ENCODE data around the gene DAPK3.
"Not testable (repeated sequence)": the region's sequence is repeated elsewhere in the genome, so short reads cannot be mapped to it uniquely, and the experiment has no call there.

Gene DAPK3

DNA sequence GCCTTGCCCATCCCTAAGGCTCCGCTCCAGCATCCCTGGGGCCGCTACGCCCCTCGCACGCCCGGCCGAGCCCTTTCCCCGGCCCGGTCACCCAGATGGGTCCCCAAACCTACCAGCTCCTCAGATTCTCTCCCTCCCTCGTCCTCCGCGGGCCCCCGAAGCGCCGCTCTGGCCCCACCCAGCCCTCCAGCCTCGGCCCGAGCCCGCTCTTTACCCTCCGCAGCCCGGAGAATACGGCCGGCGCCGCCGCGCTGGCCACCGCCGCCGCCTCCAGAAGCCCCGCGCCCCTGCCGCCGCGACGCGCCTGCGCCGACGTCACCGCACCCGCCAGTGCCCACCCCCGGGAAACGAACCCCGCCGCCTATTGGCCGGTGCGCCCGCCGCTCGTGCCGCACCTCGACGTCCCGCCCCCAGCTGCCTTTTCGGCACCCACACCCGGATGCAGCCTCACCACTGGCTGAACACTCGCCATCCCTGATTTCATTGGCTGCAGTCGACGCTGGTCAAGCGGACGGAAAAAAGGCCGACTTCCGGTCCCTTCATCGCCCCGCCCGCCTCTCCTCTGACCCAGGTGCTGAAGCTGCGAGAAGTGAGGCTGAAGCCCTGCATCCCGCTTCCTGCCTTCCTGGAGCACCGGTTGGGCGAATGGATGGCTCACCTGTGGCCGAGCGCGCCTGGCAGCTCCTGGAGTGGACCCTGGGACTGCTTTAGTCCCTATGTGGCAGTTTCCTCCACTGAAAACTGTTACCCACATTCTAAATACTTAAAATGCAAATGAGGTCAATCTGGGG lies at the start of gene DAPK3:
TSS of gene DAPK3 (minus strand) at position 292 of the 791 bp plus-strand sequence. CDS start 1,364 bp downstream, outside the sequence.
- DNase-seq (ENCODE audit: low read depth in 2 of 2): peak; percentile 93 to 94

DNA sequence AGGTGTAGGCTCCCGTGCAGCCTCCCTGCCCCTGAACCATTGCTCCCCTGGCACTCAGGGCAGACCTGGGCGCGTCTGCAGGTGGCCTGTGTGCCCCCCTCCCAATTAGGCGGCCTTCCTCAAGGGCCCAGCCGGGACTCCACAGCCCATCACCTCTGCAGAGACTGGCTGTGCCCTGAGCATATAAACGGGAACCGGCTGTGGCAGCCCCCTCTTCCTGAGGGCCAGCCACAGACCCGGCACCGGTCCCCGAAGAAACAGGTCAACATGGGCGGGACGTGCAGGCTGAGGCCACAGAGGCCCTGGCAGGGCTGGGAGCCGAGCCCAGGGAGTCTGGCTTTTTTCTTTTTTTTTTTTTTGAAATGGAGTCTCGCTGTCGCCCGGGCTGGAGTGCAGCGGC lies 48.7 kb upstream of the DAPK3 start:
- DNase-seq (ENCODE audit: low read depth in 2 of 2): no peak

DNA sequence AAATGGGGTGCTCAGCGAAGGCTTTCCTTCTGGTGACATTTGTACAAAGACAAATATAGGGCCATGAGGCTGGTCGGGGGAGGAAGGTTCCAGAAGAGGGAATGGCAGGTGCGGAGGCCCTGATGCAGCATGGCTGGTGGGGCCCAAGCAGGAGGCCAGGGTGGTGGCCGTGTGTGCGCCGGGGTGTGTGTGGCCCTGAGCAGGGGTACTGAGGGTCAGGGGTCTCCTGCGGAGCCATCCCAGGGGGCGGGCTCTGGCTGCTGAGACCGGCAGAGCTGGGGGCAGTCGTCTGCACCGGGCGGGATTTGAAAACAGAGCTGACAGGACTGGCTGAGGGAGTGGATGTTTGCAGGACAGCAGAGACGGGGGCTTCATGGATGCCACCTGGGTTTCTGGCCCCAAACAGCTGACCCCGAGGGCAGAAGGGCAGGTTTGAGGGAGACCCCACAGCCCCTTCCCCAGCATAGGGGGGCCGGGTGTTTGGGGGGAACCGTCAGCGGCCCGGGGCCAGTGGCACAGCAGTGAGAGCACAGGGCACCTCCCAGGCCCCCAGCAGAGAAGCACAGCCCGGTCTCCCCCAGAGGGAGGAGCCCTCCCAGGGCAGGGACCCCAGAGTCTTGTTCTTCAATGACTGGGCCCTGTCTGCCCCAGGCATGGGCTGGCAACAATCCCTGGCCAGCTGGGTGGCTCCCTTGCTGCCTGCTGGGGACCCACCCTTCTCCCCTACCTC lies 48.0 kb upstream of the DAPK3 start:
- DNase-seq (ENCODE audit: low read depth in 2 of 2): no peak

DNA sequence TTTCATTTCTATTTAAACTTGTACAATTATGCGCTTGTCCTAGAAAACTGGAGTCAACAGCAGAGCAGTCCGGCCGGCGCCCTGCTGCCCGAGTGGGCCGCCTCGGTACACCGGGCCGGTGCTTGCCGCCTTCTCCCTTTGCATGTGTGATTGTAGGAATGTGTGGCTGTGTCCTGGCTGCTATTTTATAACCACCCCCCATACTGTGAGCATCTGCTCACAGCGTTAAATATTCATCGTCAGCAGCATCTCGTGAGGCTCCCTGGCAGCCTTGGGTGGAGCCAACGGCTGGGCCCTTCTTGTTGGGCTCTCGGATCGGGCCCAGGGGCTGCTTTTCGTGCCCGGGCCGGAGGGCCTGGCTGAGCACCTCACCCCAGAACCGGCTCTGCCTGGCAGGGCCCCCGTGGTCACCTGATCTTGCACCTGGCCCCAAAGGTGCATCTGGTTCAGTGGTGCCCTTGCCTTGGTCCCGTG lies 47.3 kb upstream of the DAPK3 start:
- DNase-seq (ENCODE audit: low read depth in 2 of 2): no peak

DNA sequence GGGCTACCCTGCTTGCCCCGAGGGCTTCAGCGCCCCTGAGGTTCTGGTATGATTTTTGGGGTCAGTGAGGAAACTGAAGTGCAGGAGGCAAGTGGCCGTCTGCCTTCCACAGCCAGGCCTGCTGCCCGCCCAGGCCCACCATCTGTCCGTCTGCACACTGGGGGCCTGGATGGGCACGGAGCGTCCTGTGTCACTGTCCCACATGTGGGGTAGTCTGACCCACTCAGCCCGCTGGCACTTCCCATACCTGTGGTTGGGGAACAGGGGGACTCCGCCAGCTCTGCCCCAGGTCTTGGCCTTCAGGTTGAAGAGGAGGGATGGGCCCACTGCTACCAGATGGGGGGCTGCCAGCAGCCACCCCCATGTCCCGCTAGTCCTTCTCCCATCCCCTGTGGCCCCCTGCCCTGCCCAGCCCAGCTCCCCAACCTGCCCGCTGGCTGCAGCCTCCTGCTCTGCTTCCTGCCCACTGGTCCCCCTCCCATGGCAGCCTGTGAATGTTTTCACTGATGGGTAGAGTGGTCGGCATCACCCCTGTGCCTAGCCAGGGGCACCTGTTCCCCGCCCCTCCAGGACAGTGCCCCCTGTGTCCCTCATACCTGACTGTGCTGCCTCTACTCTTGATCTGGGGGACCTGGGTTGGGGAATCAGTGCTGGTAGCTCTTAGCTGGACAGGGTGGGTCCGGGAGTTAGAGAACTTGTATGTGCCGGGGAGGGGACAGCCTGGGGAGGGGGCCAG lies 46.2 kb upstream of the DAPK3 start:
- DNase-seq (ENCODE audit: low read depth in 2 of 2): no peak

DNA sequence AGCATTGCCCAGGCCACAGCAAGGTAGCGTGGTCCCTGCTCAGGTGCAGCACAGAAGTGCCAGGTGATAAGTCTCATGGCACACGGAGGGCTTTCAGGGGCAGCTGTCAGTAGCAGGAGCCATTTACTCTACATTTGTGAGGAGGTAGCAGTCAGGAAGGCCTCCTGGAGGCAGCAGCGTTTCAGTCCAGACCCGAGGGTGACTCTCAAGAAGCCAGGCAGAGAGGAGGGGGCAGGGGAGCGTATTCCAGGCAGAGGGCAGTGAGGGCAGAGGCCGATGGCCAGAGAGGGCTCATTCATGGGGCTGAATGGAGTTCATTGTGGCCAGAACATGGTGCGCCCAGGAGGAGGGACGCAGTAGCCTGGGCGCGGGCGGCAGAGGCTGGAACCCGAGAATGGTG lies 45.6 kb upstream of the DAPK3 start:
- DNase-seq (ENCODE audit: low read depth in 2 of 2): no peak

DNA sequence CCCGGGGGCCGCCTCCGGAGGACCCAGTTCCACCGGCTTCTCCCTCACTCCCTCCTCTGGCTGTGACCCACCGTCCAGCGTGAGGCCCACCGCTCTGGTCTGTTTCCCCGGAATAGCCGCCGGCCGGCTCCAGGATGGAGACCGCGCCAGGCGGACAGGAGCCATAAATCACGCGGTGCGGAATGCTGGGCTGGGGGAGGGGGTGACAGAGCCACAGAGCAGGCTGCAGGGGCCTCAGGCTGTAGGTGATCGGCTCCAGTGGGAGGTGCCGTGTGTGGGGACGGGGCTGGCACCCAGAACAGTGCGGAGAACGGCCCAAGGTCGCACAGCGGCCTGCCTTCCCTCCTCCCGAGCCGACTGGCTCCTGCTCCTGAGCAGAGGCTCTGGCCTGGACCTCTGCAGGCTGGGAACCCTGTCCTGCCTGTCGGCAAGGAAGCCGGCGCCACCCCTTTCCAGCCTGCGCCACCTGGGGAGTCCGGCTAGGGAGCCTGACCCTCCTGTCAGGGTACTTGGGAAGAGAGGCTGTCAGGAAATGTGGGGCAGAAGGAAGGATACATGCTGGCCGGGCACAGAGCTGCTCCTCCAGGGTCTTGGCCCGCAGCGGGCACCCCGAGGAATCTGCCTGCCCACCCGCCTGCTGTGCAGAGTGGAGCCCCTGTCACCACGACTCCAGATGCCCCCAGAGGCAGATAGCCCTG lies 45.0 kb upstream of the DAPK3 start:
- DNase-seq (ENCODE audit: low read depth in 2 of 2): no peak

DNA sequence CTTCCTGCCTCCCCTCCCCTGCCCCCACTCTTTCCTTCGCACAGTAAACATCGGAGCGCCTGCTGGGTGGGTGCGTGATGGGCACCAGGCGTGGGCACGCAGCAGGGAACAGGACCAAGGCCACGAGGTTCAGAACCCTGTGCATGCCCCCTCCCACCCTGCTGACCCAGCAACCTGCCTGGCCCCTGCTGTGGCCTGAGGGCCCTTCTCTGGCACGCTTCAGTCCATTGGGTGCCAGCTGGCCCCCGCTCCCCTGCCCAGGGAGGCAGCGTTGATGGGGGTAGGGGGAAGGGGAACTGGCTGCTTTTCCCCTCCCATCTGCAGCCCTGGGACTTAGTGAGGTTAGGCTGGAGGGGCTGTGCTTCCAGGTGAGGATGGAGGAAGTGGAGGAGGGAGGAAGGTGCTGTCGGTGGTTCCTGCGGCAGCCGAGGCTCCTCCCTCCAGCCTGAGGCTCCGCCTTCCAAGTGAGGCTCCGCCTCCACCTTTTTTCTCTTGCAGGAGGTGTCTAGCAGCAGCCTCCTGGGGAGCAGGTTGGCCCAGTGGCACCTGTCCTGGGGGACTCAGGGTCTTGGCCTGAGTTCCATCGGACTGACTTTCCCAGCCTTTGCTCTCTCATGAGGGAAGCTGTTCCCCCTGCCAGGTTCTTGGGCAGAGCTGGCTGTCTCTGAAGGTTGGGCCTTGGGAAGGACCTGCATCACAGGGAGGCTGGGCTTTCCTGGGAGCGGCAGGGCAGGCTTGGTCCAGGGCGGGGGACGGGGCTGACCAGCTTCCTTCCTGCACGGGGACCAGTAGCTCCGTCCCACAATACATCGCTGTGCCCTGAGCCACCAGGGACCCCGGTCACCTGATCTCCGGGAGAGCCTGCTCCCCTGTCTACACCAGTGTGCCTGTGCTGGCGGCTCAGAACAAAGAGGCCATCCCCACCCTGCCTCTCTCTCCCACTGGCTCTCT lies 43.9 kb upstream of the DAPK3 start:
- no peak for DNase-seq (ENCODE audit: low read depth in 2 of 2)

DNA sequence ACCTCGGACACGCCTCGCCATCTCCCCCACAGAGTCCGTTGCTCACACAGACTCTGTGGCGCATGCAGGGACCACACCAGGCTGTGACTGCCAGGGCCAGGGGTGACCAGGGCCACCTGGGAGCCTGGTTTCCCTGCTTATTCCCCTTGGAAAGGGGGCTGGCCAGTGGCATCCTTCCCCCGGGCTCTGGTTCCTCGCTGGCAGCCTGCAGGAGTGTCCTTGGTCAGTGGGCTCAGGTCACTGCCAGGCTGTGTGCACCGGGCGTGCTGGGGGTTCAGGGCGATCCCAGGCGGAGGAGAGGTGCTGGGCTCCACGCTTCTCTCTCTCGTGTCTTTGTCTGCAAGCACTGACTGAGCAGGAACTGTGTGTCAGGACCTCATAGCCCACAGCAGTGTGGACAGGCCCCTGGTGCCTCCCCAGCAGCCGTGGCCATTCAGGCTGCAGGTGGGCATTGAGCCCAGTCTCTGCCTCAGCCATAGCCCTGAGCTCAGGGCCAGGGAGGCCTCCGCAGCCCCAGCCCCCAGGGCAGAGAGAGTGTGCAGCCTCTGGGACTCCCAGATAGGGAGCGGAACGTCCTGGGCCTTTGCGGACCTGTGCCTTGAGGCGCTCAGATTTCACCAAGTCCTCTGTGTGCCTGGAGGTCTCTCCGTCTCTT lies 43.1 kb upstream of the DAPK3 start:
- DNase-seq (ENCODE audit: low read depth in 2 of 2): no peak

DNA sequence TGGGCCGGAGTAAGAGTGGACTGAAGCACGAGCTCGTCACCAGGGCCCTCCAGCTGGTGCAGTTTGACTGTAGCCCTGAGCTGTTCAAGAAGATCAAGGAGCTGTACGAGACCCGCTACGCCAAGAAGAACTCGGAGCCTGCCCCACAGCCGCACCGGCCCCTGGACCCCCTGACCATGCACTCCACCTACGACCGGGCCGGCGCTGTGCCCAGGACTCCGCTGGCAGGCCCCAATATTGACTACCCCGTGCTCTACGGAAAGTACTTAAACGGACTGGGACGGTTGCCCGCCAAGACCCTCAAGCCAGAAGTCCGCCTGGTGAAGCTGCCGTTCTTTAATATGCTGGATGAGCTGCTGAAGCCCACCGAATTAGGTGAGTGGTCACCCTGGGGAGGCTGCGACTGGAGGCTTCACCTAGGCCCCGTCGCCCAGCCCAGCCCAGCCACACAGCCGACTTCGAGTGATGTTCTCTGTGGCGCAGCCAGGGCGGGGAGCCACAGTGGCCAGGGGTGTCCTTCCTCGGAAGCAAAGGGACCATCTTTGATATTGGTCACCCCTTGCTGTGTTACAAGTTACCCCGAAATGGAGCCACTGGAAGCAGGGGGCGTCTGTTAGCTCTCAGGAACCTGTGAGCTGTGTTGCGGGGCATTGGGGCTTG lies 42.2 kb upstream of the DAPK3 start:
- DNase-seq (ENCODE audit: low read depth in 2 of 2): no peak

DNA sequence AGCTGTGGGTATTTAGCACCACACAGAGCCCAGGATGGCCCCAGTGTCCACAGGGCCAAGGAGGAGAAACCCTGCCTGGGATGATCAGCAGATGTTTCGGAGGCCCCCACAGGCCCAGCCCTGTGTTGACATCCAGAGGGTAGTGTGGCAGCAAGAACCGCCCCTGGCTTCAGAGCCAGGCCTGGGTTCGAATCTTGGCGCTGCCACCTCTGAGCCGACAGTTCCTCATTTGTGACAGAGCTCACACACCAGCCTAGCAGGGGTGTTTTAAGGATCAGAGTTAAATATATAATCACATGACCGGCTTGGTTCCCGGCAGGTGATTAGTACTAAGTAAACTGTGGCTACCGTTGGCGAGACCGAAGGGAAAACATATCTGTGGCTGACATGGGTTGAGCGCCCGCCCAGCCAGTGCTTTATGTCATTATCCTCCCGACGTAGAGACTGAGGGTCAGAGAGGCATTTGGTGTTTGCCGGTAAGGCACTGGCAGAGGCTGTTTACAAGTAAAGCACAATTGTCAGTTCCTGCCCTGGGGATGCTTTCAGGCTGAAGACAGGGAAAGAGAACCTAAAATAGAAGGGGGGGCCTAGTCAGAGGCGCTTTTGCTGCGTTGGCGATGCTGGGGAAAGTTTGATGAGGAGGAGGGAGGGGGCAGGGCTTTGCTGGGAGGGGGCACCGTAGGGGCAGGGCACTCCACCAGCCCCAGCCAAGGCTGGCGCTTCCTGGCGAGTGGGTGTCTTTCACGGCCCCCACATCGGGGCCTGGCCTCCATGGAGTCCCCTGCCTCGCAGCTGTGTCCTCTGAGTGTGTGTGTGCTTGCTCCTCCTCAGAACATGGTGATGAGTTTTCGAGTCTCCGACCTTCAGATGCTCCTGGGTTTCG lies 41.4 kb upstream of the DAPK3 start:
- DNase-seq (ENCODE audit: low read depth in 2 of 2): no peak

DNA sequence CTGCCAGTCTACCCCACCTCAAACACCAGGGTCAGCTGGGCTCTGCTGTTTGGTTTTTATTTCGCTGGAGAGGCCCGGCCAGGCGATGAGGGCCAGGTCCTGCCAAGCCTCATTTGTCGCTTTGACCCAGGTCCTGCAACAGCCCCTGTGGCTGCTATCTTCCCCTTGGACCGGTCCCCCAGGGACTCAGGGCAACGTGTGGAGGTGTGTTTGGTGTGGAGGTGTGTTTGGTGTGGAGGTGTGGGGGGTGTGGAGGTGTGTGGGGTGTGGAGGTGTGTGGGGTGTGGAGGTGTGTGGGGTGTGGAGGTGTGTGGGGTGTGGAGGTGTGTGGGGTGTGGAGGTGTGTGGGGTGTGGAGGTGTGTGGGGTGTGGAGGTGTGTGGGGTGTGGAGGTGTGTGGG lies 40.5 kb upstream of the DAPK3 start:
- DNase-seq (ENCODE audit: low read depth in 2 of 2): not testable (repeated sequence)

DNA sequence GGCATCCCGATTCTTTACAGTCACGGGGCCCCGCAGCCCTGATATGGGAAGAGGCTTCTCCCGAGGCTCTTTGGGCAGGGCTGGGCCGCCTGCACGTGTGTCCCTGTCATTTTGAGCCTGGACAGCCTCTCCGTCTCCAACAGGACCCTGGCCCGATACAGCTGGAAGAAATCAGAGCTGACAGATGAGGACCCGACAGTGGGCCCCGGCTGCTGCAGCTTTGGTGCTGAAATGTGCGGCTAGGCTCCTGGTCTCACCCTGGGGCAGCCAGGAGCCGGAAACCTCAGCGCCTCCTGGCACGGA lies 39.9 kb upstream of the DAPK3 start:
- DNase-seq (ENCODE audit: low read depth in 2 of 2): no peak

DNA sequence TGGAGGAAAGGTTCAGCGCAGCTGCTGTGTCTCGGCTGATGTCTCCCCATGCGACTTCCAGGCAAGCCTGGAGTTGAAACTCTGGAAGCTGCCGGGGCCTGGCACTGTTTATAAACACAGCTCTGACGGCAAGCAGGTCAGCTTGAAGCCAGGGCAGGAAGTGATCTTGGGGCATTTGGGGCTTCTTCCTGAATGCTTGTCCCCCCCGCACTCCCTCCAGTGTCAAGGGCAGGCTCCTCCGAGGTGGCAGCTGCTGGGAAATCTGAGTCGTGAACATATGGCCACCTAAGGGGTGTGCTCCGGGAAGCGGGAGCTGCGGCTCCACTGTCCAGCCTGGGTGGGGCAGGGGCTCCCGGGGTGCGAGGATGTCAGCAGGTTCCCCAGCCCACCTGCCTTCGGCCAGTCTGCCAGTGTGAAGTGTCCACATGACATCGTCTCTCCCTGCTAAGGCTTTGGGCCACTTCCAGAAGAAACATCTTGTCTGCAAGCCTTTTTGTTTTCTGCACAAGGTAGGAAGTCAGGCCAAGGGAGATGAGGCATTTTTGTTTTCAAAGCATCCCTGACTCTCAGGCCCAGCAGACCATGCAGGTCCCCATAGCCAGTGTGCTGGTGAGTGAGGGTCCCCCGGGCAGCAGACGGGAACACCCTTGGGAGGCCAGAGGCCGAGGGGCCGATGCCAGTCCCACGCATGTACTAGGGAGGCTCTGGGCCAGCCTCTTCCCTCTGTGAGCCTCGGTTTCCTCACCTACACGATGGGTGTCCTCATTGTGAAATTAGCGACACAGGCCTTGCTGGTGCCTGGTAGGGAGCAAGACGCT lies 39.3 kb upstream of the DAPK3 start:
- DNase-seq (ENCODE audit: low read depth in 2 of 2): no peak

DNA sequence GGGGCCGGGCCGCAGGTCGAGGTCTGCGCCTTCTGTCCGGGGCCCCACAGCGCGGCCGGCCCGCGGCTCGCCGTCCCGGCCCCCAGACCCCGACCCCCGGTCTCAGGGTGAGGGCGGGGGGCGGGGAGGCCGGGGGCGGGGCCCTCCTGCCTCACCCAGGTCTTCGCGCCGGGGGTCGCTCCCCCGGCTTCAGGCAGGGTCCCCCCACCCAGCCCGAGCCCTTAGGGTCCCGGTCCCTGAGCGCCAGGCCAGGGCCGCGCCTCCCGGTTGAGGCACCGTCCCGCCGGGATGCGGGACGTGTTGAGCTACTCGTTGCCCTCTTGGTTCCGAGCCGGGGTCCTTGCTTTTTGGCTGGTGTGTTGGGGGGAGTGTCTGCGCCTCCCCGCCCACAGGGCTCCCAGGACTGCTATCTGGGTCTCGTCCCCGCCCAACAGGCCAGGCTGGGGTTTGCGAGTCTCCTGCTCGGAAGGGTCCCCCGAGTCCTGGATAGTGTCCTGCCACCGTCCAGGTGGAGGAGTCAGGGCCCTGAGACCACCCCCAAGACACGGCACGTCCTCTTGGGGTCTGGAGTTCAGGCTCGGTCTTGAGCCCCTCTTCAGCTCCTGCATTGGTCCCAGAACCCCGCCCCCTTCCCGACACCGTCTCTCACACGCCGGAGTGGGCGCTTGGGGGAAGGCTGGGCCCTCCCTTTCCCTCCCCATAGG lies 37.1 kb upstream of the DAPK3 start:
- DNase-seq (ENCODE audit: low read depth in 2 of 2): no peak

DNA sequence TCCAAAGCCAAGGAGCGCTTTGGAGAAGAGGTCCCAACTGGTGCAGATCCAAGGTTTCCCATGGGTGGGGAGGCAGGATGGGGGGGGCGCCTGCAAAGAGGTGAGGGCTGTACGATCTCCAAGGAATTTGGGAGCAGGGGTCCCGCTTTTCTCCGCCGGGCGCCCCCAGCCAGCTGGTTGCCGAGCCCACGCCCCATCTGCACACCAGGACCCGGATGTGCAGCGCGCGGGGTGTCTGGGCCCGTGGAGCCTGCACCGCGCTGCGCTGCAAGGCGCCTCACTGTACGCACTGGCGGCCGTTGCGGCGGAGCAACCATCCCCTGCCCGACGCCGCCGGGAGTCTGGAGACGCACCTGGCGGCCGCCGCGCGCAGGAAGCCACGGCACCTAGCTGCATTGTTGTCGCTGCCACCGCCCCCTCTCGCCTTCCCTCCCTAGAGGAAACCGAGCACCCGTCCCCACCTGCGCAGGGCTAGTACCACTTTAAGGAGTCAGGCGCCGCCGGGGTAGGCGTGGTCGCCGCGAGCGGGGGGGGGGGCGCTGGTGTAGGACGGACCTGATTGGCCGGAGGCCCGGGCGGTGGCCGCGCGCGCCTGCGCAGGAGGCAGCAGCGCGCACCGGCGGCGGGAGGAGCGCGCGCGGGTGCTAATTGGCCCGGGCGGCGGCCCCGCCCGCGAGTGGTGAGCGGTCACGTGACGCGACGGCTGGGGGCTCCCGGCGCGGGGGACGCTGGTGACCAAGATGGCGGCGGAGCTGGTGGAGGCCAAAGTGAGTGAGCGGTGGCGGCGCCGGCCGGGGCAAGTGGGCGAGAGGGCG lies 36.3 kb upstream of the DAPK3 start, which contains the start of gene PIAS4:
TSS of gene PIAS4 (plus strand) at position 716 of the 815 bp plus-strand sequence. CDS start at position 741, 25 bp downstream.
- peak; percentile 82 to 85 for DNase-seq (ENCODE audit: low read depth in 2 of 2)

Measured in fibroblast of skin of left biceps (primary cell).